SK-N-SH (cell line): ENCODE measurements around the gene MYBPH.

ENCODE experiments used
- CHD2 ChIP-seq: fragments of 150-350 bp; IDR thresholded peaks from 2 replicates; pipeline ENCODE4 v1.6.1; 2018; ENCODE audit warnings: low read length; ENCODE audit not compliant: partially characterized antibody
- CTCF ChIP-seq: fragments of 200-600 bp; sonication (generic); IDR thresholded peaks from 2 replicates; pipeline ENCODE4 v1.6.1; 2017; ENCODE audit warnings: antibody characterized with exemption, mild to moderate bottlenecking, moderate library complexity
- EP300 ChIP-seq, 2 experiments: IDR thresholded peaks; 2 replicates each; pipeline versions ENCODE4 v1.4.0 to v1.6.1; 2012; ENCODE audit warnings: borderline replicate concordance in 1 of 2, low read depth in 1 of 2, low read length in 1 of 2
- MAX ChIP-seq: IDR thresholded peaks from 2 replicates; pipeline ENCODE4 v1.4.0; 2012; ENCODE audit warnings: low read depth
- POLR2AphosphoS5 ChIP-seq: IDR thresholded peaks from 2 replicates; pipeline ENCODE4 v1.6.1; 2012; ENCODE audit warnings: low read depth, low read length
- RCOR1 ChIP-seq: fragments of 150-350 bp; IDR thresholded peaks from 2 replicates; pipeline ENCODE4 v1.6.1; 2017; ENCODE audit warnings: antibody characterized with exemption, low read length
- USF2 ChIP-seq: fragments of 150-350 bp; IDR thresholded peaks from 2 replicates; pipeline ENCODE4 v1.6.1; 2017; ENCODE audit warnings: antibody characterized with exemption, low read length, low read depth, borderline replicate concordance
- YY1 ChIP-seq: IDR thresholded peaks from 2 replicates; pipeline ENCODE4 v1.4.0; 2012; ENCODE audit warnings: low read depth, mild to moderate bottlenecking

DNA sequence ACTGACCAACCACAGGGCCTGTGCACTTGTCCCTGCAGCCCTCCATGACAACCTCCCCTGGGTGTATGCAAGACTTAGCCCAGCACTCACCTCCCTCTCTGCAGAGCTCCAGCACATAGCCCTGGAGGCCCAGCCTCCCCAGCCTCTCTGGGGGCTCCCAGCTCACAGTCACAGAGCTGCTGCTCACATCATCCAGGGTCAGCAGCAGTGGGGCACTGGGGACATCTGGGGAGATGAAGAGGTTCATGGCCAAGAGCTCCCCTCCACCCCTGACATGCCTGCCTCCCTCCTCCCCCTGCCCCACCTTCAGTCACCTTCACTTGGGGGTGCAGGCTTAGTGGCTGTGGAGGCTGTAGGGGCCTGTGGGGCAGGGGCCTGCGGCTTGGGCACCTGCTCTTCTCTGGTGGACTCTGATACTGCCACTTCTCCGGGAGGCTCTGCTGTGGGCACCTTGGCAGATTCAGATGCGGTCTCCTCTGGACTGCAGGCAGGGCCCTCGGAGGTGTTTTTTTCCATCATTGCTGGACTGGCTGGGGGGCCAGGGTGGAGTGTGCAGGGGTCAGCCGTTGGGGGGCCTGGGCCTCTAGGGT, at the start of gene MYBPH:
- TF ChIP-seq EP300 (IDR thresholded peaks at IDR 0.05; ENCODE audit: borderline replicate concordance in 1 of 2, low read depth in 1 of 2, low read length in 1 of 2) (no peak), CTCF (no peak), MAX (no peak), RCOR1 (no peak), CHD2 (no peak), POLR2AphosphoS5 (no peak), USF2 (no peak), YY1 (no peak)
